CD14-positive monocyte (primary cell): Measurements from ENCODE around the gene CTNND1. TPM values are rescaled to one million over a fixed set of nuclear protein-coding genes. Genes with fewer than 3 reads are reported as not detected.

Experiments used
- DNase-seq, 3 donors: peaks; one replicate each; pipeline ENCODE4 v3.0.0-alpha.2; 2011 to 2022
- H2AFZ ChIP-seq: 2 replicates; pipeline ENCODE4 v1.6.0; 2012; ENCODE audit warnings: mild to moderate bottlenecking, low read depth, low read length, inconsistent platforms; ENCODE audit not compliant: insufficient read depth, poor library complexity, severe bottlenecking
- H3K27ac ChIP-seq, 2 donors: 1 replicate in 1 of 2; 2 replicates in 1 of 2; pipeline ENCODE4 v1.5.1; 2012 to 2013; ENCODE audit warnings: low read length in 2 of 2, control low read depth in 1 of 2, inconsistent platforms in 1 of 2, low read depth in 1 of 2, mild to moderate bottlenecking in 1 of 2
- H3K27me3 ChIP-seq, 2 donors: one replicate each; pipeline versions ENCODE4 v1.6.0 to v1.6.1; 2011 to 2013; ENCODE audit warnings: low read length in 2 of 2; ENCODE audit not compliant: control insufficient read depth in 2 of 2, insufficient read depth in 2 of 2
- H3K36me3 ChIP-seq, 2 donors: replicated peaks in 1 of 2; 1 replicate in 1 of 2; 2 replicates in 1 of 2; pipeline versions ENCODE4 v1.5.1 to v1.6.1; 2012 to 2013; ENCODE audit warnings: low read length in 2 of 2, control low read depth in 1 of 2, inconsistent platforms in 1 of 2, mild to moderate bottlenecking in 1 of 2; ENCODE audit not compliant: insufficient read depth in 2 of 2, control insufficient read depth in 1 of 2
- H3K4me1 ChIP-seq, 2 donors: 1 replicate in 1 of 2; 2 replicates in 1 of 2; pipeline versions ENCODE4 v1.5.1 to v1.6.1; 2012 to 2013; ENCODE audit warnings: low read length in 2 of 2, control low read depth in 1 of 2, inconsistent platforms in 1 of 2, mild to moderate bottlenecking in 1 of 2, moderate library complexity in 1 of 2; ENCODE audit not compliant: insufficient read depth in 2 of 2, control insufficient read depth in 1 of 2
- H3K4me2 ChIP-seq: replicated peaks from 2 replicates; pipeline ENCODE3; 2012; ENCODE audit warnings: low read length, moderate library complexity, mild to moderate bottlenecking; ENCODE audit not compliant: poor library complexity, severe bottlenecking; ENCODE audit errors: extremely low read depth
- H3K4me3 ChIP-seq, 3 experiments: fragments of 200-600 bp in 1 of 3; sonication (generic) in 1 of 3; replicated peaks in 1 of 3; 1 replicate in 2 of 3; 2 replicates in 1 of 3; pipeline ENCODE4 v1.5.1; 2011 to 2013; ENCODE audit warnings: low read length in 3 of 3, mild to moderate bottlenecking in 3 of 3, control low read depth in 2 of 3, low read depth in 2 of 3, inconsistent platforms in 1 of 3, moderate library complexity in 1 of 3
- H3K79me2 ChIP-seq: 2 replicates; pipeline ENCODE4 v1.6.0; 2012; ENCODE audit warnings: mild to moderate bottlenecking, control low read depth, inconsistent platforms, low read length, moderate library complexity; ENCODE audit not compliant: insufficient read depth
- H3K9ac ChIP-seq: 2 replicates; pipeline ENCODE4 v1.6.0; 2017; ENCODE audit warnings: low read length, mild to moderate bottlenecking; ENCODE audit not compliant: insufficient read depth, poor library complexity, severe bottlenecking
- H3K9me3 ChIP-seq, 2 donors: replicated peaks in 1 of 2; 1 replicate in 1 of 2; 2 replicates in 1 of 2; pipeline versions ENCODE4 v1.5.1 to v1.6.1; 2012 to 2013; ENCODE audit warnings: low read length in 2 of 2, control low read depth in 1 of 2; ENCODE audit not compliant: control insufficient read depth in 1 of 2, insufficient read depth in 1 of 2
- H4K20me1 ChIP-seq: 2 replicates; pipeline ENCODE4 v1.6.0; 2012; ENCODE audit warnings: mild to moderate bottlenecking, low read length, control low read depth, moderate library complexity; ENCODE audit not compliant: insufficient read depth
- H3K27ac Mint-ChIP-seq, 7 donors: one replicate each; pipeline ENCODE4 v1.8.0; 2020; ENCODE audit warnings: mild to moderate bottlenecking in 7 of 7, mixed read lengths in 7 of 7, moderate library complexity in 6 of 7, inconsistent platforms in 2 of 7
- H3K27me3 Mint-ChIP-seq, 3 donors: one replicate each; pipeline ENCODE4 v1.8.0; 2021 to 2022; ENCODE audit warnings: low read depth in 3 of 3, mild to moderate bottlenecking in 3 of 3, mixed read lengths in 3 of 3, moderate library complexity in 3 of 3, inconsistent platforms in 1 of 3
- H3K36me3 Mint-ChIP-seq, 2 donors: one replicate each; pipeline ENCODE4 v1.8.0; 2020; ENCODE audit warnings: mixed read lengths in 2 of 2, inconsistent platforms in 1 of 2, mild to moderate bottlenecking in 1 of 2
- H3K4me1 Mint-ChIP-seq: one replicate; pipeline ENCODE4 v1.8.0; 2020; ENCODE audit warnings: mild to moderate bottlenecking, mixed read lengths
- H3K4me3 Mint-ChIP-seq, 2 donors: one replicate each; pipeline ENCODE4 v1.8.0; 2020; ENCODE audit warnings: mild to moderate bottlenecking in 2 of 2, mixed read lengths in 2 of 2, moderate library complexity in 1 of 2
- H3K9me3 Mint-ChIP-seq, 7 donors: one replicate each; pipeline ENCODE4 v1.8.0; 2020 to 2022; ENCODE audit warnings: mixed read lengths in 7 of 7, mild to moderate bottlenecking in 6 of 7, moderate library complexity in 6 of 7, inconsistent platforms in 2 of 7
- CTCF ChIP-seq: fragments of 200-600 bp; IDR thresholded peaks from one replicate; pipeline ENCODE4 v1.8.0; 2022; ENCODE audit warnings: antibody characterized with exemption, mild to moderate bottlenecking
- WGBS: methylation state at CpG from one replicate; pipeline ENCODE4 v1.1.5; 2013; ENCODE audit warnings: missing lambda C conversion rate; ENCODE audit not compliant: insufficient coverage; 5-methylcytosine and 5-hydroxymethylcytosine counted together
- intact Hi-C, 2 donors: fragments of 100-400 bp; cut with micrococcal nuclease; formaldehyde crosslinking; loops; one replicate each; pipeline versions ENCODE4 v1.15.0 to v1.15.1; 2023
- polyA plus RNA-seq, 3 donors: library from polyadenylated mRNA; depleted of rRNA in 1 of 3; unstranded in 2 of 3; stranded (reverse) in 1 of 3; fragments of 300-500 nt in 2 of 3; fragments of >200 nt in 1 of 3; fragmentation: Illumina TruSeq in 2 of 3; gene quantifications; 1 replicate in 2 of 3; 2 replicates in 1 of 3; pipeline ENCODE4 v1.2.3, GENCODE V29; 2012 to 2021

Gene CTNND1
- polyA plus RNA-seq, 3 donors, result 10.8 to 36.0 (median 13.7) TPM

DNA sequence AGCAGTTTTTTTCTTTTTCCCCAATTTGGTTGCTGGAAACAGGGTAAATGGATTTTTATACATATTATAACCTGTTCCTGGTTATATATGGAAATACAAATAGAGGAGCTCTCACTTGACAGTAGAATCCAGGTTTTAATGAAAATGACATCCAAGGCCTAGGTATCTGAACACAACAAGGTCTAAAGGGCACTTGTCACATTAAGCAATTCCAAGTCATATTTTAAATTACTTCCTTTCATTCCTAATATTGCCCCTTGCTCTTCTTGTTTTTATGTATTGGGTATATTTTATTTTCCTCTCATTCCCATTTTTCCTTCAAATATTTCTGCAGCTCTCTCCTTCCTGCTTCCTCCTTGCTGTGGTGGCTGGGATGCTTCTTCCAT lies 27.1 kb downstream of the CTNND1 start:
- Histone ChIP-seq H3K4me1 (peaks cover 61 to 84% of the 10 kb centered on the region in 2 donors), H3K27me3 (no peaks in the 10 kb centered on the region), H2AFZ (no peak overlapping the region)

GRCh38 chr11:57791321-57792059 lies 29.9 kb downstream of the CTNND1 start:
- Mint-ChIP-seq H3K4me1 (peaks cover 69% of the 10 kb centered on the region), H3K27ac (peak overlapping the region; percentile 97 to 99 (median 98)), H3K4me3 (peak overlapping the region in 1 of 2 donors; percentile 89), H3K9me3 (no peaks in the 10 kb centered on the region), H3K27me3 (peaks cover 0 to 3% (median 3%) of the 10 kb centered on the region in 3 donors), H3K36me3 (peaks cover 29 to 34% of the 10 kb centered on the region in 2 donors)
- H3K9me3 ChIP-seq, result no peaks in the 10 kb centered on the region
- peak overlapping the region in 1 of 3 experiments; percentile 66 for H3K4me3 ChIP-seq
- H3K79me2 ChIP-seq, result peaks cover 53% of the 10 kb centered on the region
- H3K9ac ChIP-seq, result peak overlapping the region; percentile 16
- WGBS, result 68% methylated on average over 6 of the region's 22 CpGs
- H3K27me3 ChIP-seq, result no peaks in the 10 kb centered on the region
- peak in 1 of 3 donors; percentile 10 for DNase-seq
- H3K4me2 ChIP-seq, result peak overlapping the region; percentile 81
- peaks cover 56 to 77% of the 10 kb centered on the region in 2 donors for H3K4me1 ChIP-seq
- intact Hi-C loops, result loop anchor here in 1 of 2 donors (2.0 to 10.0 kb wide), 3 partner anchors 51 to 783 kb away; partner anchors contain the start of genes LPXN, SELENOH and ZFP91
- H4K20me1 ChIP-seq, result peaks cover 9% of the 10 kb centered on the region
- peaks cover 12 to 17% of the 10 kb centered on the region in 2 donors for H3K36me3 ChIP-seq
- TF ChIP-seq CTCF, result no peak
- no peak overlapping the region for H2AFZ ChIP-seq
- H3K27ac ChIP-seq, result peak overlapping the region; percentile 87 to 94

More for the DNA sequence above, 27.1 kb downstream of the CTNND1 start:
- Mint-ChIP-seq H3K4me3 (peak overlapping the region in 1 of 2 donors; percentile 71), H3K27me3 (peaks cover 0 to 3% (median 3%) of the 10 kb centered on the region in 3 donors), H3K27ac (peak overlapping the region in 3 of 7 donors; percentile 81 to 86 (median 84)), H3K36me3 (peaks cover 16 to 21% of the 10 kb centered on the region in 2 donors), H3K4me1 (peaks cover 78% of the 10 kb centered on the region), H3K9me3 (no peaks in the 10 kb centered on the region)
- Histone ChIP-seq H3K27ac (peak overlapping the region in 1 of 2 donors; percentile 71), H3K9ac (peak overlapping the region; percentile 1), H3K4me2 (peak overlapping the region; percentile 51), H3K79me2 (peaks cover 66% of the 10 kb centered on the region), H4K20me1 (peaks cover 9% of the 10 kb centered on the region), H3K36me3 (no peaks in the 10 kb centered on the region), H3K4me3 (peak overlapping the region in 1 of 3 experiments; percentile 36), H3K9me3 (no peaks in the 10 kb centered on the region)
- intact Hi-C loops, result no loop called here
- no peak for DNase-seq
- no peak for TF ChIP-seq CTCF
